Hepatocyte (in vitro differentiated cells): ENCODE results near the gene ITPRIPL2. TPM values are rescaled to one million over a fixed set of nuclear protein-coding genes. Genes with fewer than 3 reads are reported as not detected.
A peak's percentile ranks its signal among the peaks of the same experiment; 100 is the strongest.

Source experiments
- DNase-seq: peaks from one replicate; pipeline ENCODE4 v3.0.0-alpha.2; 2016; ENCODE audit warnings: low spot score
- H2AFZ ChIP-seq: fragments of 200-600 bp; sonication (generic); 2 replicates; pipeline ENCODE4 v1.6.0; 2016; ENCODE audit warnings: antibody characterized with exemption, mild to moderate bottlenecking
- H3K27ac ChIP-seq: fragments of 200-600 bp; sonication (generic); 2 replicates; pipeline ENCODE4 v1.5.1; 2016; ENCODE audit warnings: mild to moderate bottlenecking
- H3K27me3 ChIP-seq: fragments of 200-600 bp; sonication (generic); 2 replicates; pipeline ENCODE4 v1.6.1; 2016
- H3K36me3 ChIP-seq: fragments of 200-600 bp; sonication (generic); replicated peaks from 2 replicates; pipeline ENCODE4 v1.5.1; 2016; ENCODE audit warnings: low read depth; ENCODE audit not compliant: insufficient read depth
- H3K4me1 ChIP-seq: fragments of 200-600 bp; sonication (generic); 2 replicates; pipeline ENCODE4 v1.5.1; 2016; ENCODE audit warnings: mild to moderate bottlenecking, moderate library complexity; ENCODE audit not compliant: insufficient read depth
- H3K4me2 ChIP-seq: fragments of 200-600 bp; sonication (generic); 2 replicates; pipeline ENCODE4 v1.6.0; 2016
- H3K4me3 ChIP-seq: fragments of 200-600 bp; sonication (generic); 2 replicates; pipeline ENCODE4 v1.5.1; 2016; ENCODE audit warnings: mild to moderate bottlenecking
- H3K79me2 ChIP-seq: fragments of 200-600 bp; sonication (generic); 2 replicates; pipeline ENCODE4 v1.6.0; 2017; ENCODE audit warnings: mild to moderate bottlenecking
- H3K9me2 ChIP-seq: fragments of 200-600 bp; sonication (generic); replicated peaks from 2 replicates; pipeline ENCODE4 v1.6.0; 2017; ENCODE audit warnings: mild to moderate bottlenecking; ENCODE audit not compliant: insufficient read depth
- H3K9me3 ChIP-seq: fragments of 200-600 bp; sonication (generic); 2 replicates; pipeline ENCODE4 v1.5.1; 2016; ENCODE audit warnings: low read depth, mild to moderate bottlenecking
- H4K20me1 ChIP-seq: fragments of 200-600 bp; sonication (generic); 2 replicates; pipeline ENCODE4 v1.6.0; 2016; ENCODE audit warnings: mild to moderate bottlenecking; ENCODE audit not compliant: insufficient read depth, poor library complexity, severe bottlenecking
- CTCF ChIP-seq: fragments of 200-600 bp; sonication (generic); IDR thresholded peaks from 2 replicates; pipeline ENCODE4 v1.5.1; 2016; ENCODE audit warnings: antibody characterized with exemption, mild to moderate bottlenecking; ENCODE audit not compliant: poor library complexity
- EZH2 ChIP-seq: fragments of 200-600 bp; sonication (generic); IDR thresholded peaks from 2 replicates; pipeline ENCODE4 v1.6.1; 2016; ENCODE audit warnings: antibody characterized with exemption, mild to moderate bottlenecking, borderline replicate concordance
- EZH2phosphoT487 ChIP-seq: fragments of 200-600 bp; sonication (generic); IDR thresholded peaks from one replicate; pipeline ENCODE4 v1.6.1; 2018; ENCODE audit warnings: antibody characterized with exemption, mild to moderate bottlenecking, low read depth, moderate library complexity; ENCODE audit not compliant: unreplicated experiment, severe bottlenecking
- WGBS: methylation state at CpG from one replicate; pipeline ENCODE4 v1.1.6; 2016; ENCODE audit warnings: low lambda C conversion rate; ENCODE audit errors: missing lambda C conversion rate; 5-methylcytosine and 5-hydroxymethylcytosine counted together
- polyA plus RNA-seq: library from polyadenylated mRNA; unstranded; fragments of >200 nt; fragmentation: Nextera tagmentation; extraction: Ambion mirVana; gene quantifications from 2 replicates; pipeline ENCODE4 v1.2.1, GENCODE V29; 2016
- total RNA-seq: library from RNA; depleted of rRNA; stranded (reverse); fragments of >200 nt; gene quantifications from 2 replicates; pipeline ENCODE4 v1.2.3, GENCODE V29; 2014

ITPRIPL2 gene
- 16.3 and 20.1 TPM in 2 replicates for total RNA-seq
- 8.6 and 10.3 TPM in 2 replicates for polyA plus RNA-seq

- peak within 1 kb of the TSS; percentile 95 for H3K4me2 ChIP-seq
- H3K9me3 ChIP-seq, result no peaks in the 10 kb centered on the region
- peak within 1 kb of the TSS; percentile 55 for H3K4me3 ChIP-seq
- WGBS, result 4% methylated on average over 56 of the region's 74 CpGs
- H3K79me2 ChIP-seq, result peaks cover 46% of the 10 kb centered on the region
- peak; percentile 89 for DNase-seq
- H3K27ac ChIP-seq, result peak within 1 kb of the TSS; percentile 92
- no peak for TF ChIP-seq CTCF
- no peak for TF ChIP-seq EZH2
- no peak for TF ChIP-seq EZH2phosphoT487
- peaks cover 36% of the 10 kb centered on the region for H3K4me1 ChIP-seq
- no peaks in the 10 kb centered on the region for H3K9me2 ChIP-seq
- H2AFZ ChIP-seq, result peak within 1 kb of the TSS; percentile 83
- H3K36me3 ChIP-seq, result no peaks in the 10 kb centered on the region
- no peaks in the 10 kb centered on the region for H3K27me3 ChIP-seq
- peaks cover 6% of the 10 kb centered on the region for H4K20me1 ChIP-seq
These were observed at the start of gene ITPRIPL2 for GRCh38 chr16:19113577-19114358. TSS of gene ITPRIPL2 (plus strand) at chr16:19113964. CDS start at chr16:19114462, 498 bp downstream.

- Histone ChIP-seq H2AFZ (peak overlapping the region; percentile 48), H3K4me2 (peak overlapping the region; percentile 63), H3K4me3 (no peak overlapping the region), H3K36me3 (no peaks in the 10 kb centered on the region), H3K27me3 (no peaks in the 10 kb centered on the region), H3K9me2 (no peaks in the 10 kb centered on the region), H3K4me1 (peaks cover 9% of the 10 kb centered on the region), H3K9me3 (no peaks in the 10 kb centered on the region), H4K20me1 (no peaks in the 10 kb centered on the region), H3K27ac (peak overlapping the region; percentile 85), H3K79me2 (peaks cover 15% of the 10 kb centered on the region)
- TF ChIP-seq CTCF, result no peak
- no peak for TF ChIP-seq EZH2phosphoT487
- TF ChIP-seq EZH2, result no peak
- DNase-seq, result no peak
- 70% methylated on average over 9 of the region's 9 CpGs for WGBS
These were observed 46.8 kb upstream of the ITPRIPL2 start for GRCh38 chr16:19066988-19067348.

GRCh38 chr16:19067349-19068236, 46.2 kb upstream of the ITPRIPL2 start, which contains the start of gene COQ7:
TSS of gene COQ7 (plus strand) at chr16:19067614. CDS start at chr16:19067665, 51 bp downstream.
- peak within 1 kb of the TSS; percentile 63 for H3K4me3 ChIP-seq
- peaks cover 15% of the 10 kb centered on the region for H3K79me2 ChIP-seq
- H3K9me2 ChIP-seq, result no peaks in the 10 kb centered on the region
- under 1% methylated on average over 61 of the region's 68 CpGs for WGBS
- no peaks in the 10 kb centered on the region for H3K9me3 ChIP-seq
- TF ChIP-seq EZH2phosphoT487 (no peak), EZH2 (no peak), CTCF (no peak)
- peak within 1 kb of the TSS; percentile 64 for H2AFZ ChIP-seq
- H3K36me3 ChIP-seq, result no peaks in the 10 kb centered on the region
- H3K27ac ChIP-seq, result peak within 1 kb of the TSS; percentile 98
- H3K27me3 ChIP-seq, result no peaks in the 10 kb centered on the region
- H3K4me2 ChIP-seq, result peak within 1 kb of the TSS; percentile 87
- peaks cover 9% of the 10 kb centered on the region for H3K4me1 ChIP-seq
- no peaks in the 10 kb centered on the region for H4K20me1 ChIP-seq
- DNase-seq, result peak; percentile 99
